ENCODE measurements around the gene CMTM1. TPM values are rescaled to one million over a fixed set of nuclear protein-coding genes. Genes with fewer than 3 reads are reported as not detected.

CMTM1 gene
- total RNA-seq, 6 experiments from 2014 or later, result 0.69 to 1.6 (median 0.90) TPM; not detected in 1

GRCh38 chr16:66599726-66600125 lies 33.5 kb downstream of the CMTM1 start:
- Histone ChIP-seq H3K4me1 (no peaks in the 10 kb centered on the region), H3K9me3 (no peaks in the 10 kb centered on the region), H3K27ac (no peak overlapping the region), H3K27me3 (no peaks in the 10 kb centered on the region), H3K36me3 (no peaks in the 10 kb centered on the region), H3K4me3 (no peak overlapping the region)
- WGBS (ENCODE audit: insufficient coverage, low coverage, low lambda C conversion rate, missing lambda C conversion rate), result 84% methylated on average over 4 of the region's 4 CpGs
- ATAC-seq, result no peak
- DNase-seq, result no peak
- intact Hi-C loops (cut with DNase I), result loop anchor here (10.0 kb wide), 2 partner anchors 125 to 175 kb away; partner anchors contain the start of gene BEAN1 (in 1 of the 2)
- TF ChIP-seq POLR2A (IDR thresholded peaks at IDR 0.05), result no peak
- TF ChIP-seq, protein P1, sequence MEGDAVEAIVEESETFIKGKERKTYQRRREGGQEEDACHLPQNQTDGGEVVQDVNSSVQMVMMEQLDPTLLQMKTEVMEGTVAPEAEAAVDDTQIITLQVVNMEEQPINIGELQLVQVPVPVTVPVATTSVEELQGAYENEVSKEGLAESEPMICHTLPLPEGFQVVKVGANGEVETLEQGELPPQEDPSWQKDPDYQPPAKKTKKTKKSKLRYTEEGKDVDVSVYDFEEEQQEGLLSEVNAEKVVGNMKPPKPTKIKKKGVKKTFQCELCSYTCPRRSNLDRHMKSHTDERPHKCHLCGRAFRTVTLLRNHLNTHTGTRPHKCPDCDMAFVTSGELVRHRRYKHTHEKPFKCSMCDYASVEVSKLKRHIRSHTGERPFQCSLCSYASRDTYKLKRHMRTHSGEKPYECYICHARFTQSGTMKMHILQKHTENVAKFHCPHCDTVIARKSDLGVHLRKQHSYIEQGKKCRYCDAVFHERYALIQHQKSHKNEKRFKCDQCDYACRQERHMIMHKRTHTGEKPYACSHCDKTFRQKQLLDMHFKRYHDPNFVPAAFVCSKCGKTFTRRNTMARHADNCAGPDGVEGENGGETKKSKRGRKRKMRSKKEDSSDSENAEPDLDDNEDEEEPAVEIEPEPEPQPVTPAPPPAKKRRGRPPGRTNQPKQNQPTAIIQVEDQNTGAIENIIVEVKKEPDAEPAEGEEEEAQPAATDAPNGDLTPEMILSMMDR (IDR thresholded peaks at IDR 0.05), result no peak

GRCh38 chr16:66600477-66600876 lies 34.2 kb downstream of the CMTM1 start:
- H3K9me3 ChIP-seq, result no peaks in the 10 kb centered on the region
- WGBS (ENCODE audit: insufficient coverage, low coverage, low lambda C conversion rate, missing lambda C conversion rate), result 100% methylated on average over 1 of the region's 1 CpG
- H3K27ac ChIP-seq, result no peak overlapping the region
- intact Hi-C loops (cut with DNase I), result loop anchor here (10.0 kb wide), 2 partner anchors 126 to 176 kb away; partner anchors contain the start of gene BEAN1 (in 1 of the 2)
- no peaks in the 10 kb centered on the region for H3K4me1 ChIP-seq
- TF ChIP-seq, protein P1 (IDR thresholded peaks at IDR 0.05), result no peak
- no peak for TF ChIP-seq POLR2A (IDR thresholded peaks at IDR 0.05)
- no peak for ATAC-seq
- no peaks in the 10 kb centered on the region for H3K36me3 ChIP-seq
- DNase-seq, result no peak
- H3K27me3 ChIP-seq, result no peaks in the 10 kb centered on the region
- H3K4me3 ChIP-seq, result no peak overlapping the region

- Histone ChIP-seq H3K27me3 (no peaks in the 10 kb centered on the region), H3K36me3 (no peaks in the 10 kb centered on the region), H3K4me3 (no peak overlapping the region), H3K9me3 (no peaks in the 10 kb centered on the region), H3K4me1 (no peaks in the 10 kb centered on the region), H3K27ac (no peak overlapping the region)
- ATAC-seq (no peak), DNase-seq (no peak)
- intact Hi-C loops (cut with DNase I), result loop anchor here (10.0 kb wide), 2 partner anchors 127 to 177 kb away; partner anchors contain the start of gene BEAN1 (in 1 of the 2)
- no CpG with 5 or more reads among the region's 5 CpGs for WGBS (ENCODE audit: insufficient coverage, low coverage, low lambda C conversion rate, missing lambda C conversion rate)
- TF ChIP-seq, protein P1 (IDR thresholded peaks at IDR 0.05), result no peak
- TF ChIP-seq POLR2A (IDR thresholded peaks at IDR 0.05), result no peak
Measured at GRCh38 chr16:66601471-66601870, 35.2 kb downstream of the CMTM1 start.

GRCh38 chr16:66603537-66604375 lies 37.5 kb downstream of the CMTM1 start:
- peaks cover 0 to 2% (median 1%) of the 10 kb centered on the region in 4 donors for H3K4me1 ChIP-seq
- WGBS (ENCODE audit: insufficient coverage, low coverage, low lambda C conversion rate, missing lambda C conversion rate), result 19% methylated on average over 29 of the region's 32 CpGs
- DNase-seq (peak in 1 of 3 donors; percentile 49), ATAC-seq (peak; percentile 1 to 31 (median 16))
- H3K27me3 ChIP-seq, result no peaks in the 10 kb centered on the region
- no peaks in the 10 kb centered on the region for H3K36me3 ChIP-seq
- TF ChIP-seq POLR2A (IDR thresholded peaks at IDR 0.05), result no peak
- TF ChIP-seq, protein P1 (IDR thresholded peaks at IDR 0.05), result no peak
- intact Hi-C loops (cut with DNase I), result loop anchor here (10.0 kb wide), 2 partner anchors 129 to 179 kb away; partner anchors contain the start of gene BEAN1 (in 1 of the 2)
- H3K4me3 ChIP-seq, result peak overlapping the region; percentile 52 to 67 (median 66)
- H3K27ac ChIP-seq, result peak overlapping the region in 2 of 3 donors; percentile 71 to 89
- no peaks in the 10 kb centered on the region for H3K9me3 ChIP-seq

All from right lobe of liver (tissue), 6 donors.